GM12875 (cell line): ENCODE data around the gene PRKAG2.
A peak's percentile ranks its signal among the peaks of the same experiment; 100 is the strongest.

Source experiments
- H3K4me3 ChIP-seq: one replicate; pipeline ENCODE4 v1.5.1; 2011; ENCODE audit warnings: low read depth, low read length, control low read depth
- TF ChIP-seq, protein P1 (sequence below): IDR thresholded peaks from 2 replicates; pipeline ENCODE4 v1.5.1; 2011; ENCODE audit warnings: low read depth, mild to moderate bottlenecking, control low read depth, inconsistent platforms, low read length, moderate library complexity, borderline replicate concordance; ENCODE audit not compliant: insufficient read depth

PRKAG2 gene

DNA sequence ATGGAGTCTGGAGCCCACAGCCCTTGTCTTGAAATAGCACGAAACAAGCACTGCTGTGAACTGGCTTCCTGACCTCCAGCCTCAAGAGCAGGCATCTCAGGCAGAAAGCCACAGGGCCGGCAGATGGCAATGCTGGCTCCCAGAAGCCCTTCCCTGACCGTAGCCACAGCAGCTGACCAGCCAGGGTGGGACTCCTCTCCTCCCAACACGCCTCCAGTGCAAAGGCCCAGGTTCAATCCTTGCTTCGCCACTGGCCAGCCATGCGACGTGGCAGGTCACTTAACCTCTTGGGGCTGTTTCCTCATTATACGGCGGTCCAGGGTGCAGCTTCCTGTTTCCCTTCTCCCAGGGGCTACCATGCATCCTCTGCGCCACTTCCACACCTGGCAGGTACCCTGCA lies 12.8 kb downstream of the PRKAG2 start:
- no peak overlapping the region for H3K4me3 ChIP-seq
- TF ChIP-seq, protein P1, sequence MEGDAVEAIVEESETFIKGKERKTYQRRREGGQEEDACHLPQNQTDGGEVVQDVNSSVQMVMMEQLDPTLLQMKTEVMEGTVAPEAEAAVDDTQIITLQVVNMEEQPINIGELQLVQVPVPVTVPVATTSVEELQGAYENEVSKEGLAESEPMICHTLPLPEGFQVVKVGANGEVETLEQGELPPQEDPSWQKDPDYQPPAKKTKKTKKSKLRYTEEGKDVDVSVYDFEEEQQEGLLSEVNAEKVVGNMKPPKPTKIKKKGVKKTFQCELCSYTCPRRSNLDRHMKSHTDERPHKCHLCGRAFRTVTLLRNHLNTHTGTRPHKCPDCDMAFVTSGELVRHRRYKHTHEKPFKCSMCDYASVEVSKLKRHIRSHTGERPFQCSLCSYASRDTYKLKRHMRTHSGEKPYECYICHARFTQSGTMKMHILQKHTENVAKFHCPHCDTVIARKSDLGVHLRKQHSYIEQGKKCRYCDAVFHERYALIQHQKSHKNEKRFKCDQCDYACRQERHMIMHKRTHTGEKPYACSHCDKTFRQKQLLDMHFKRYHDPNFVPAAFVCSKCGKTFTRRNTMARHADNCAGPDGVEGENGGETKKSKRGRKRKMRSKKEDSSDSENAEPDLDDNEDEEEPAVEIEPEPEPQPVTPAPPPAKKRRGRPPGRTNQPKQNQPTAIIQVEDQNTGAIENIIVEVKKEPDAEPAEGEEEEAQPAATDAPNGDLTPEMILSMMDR, result no peak

DNA sequence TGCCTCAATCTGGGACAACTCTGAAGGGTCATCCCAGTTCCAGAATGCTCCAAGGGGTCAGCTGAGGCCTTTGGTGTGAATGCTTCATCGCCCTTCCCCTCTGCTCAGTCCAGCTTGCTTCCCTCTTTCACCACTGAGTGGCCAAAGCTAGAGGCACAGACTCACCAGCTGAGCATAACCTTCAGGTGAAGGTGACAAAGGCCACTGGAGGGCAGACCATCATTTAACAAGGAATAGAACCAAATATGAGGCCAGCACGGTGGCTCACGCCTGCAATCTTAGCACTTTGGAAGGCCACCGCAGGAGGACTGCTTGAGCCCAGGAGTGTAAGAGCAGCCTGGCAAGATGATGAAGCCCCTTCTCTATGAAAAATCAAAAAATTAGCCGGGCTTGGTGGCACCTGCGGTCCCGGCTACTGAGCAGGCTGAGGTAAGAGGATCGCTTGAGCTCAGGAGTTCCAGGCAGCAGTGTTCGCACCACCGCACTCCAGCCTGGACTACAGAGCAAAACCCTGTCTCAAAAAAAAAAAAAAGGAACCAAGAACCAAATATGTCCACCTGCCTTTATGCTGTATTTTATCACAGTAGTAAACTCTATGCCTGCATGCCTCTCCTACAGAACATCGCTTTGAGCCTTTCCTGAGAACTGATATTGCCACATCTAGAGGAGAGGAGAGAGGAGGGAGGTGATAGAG lies 13.4 kb downstream of the PRKAG2 start:
- TF ChIP-seq, protein P1, result peak; percentile 14; the same call in 1 of the 2 replicates
- H3K4me3 ChIP-seq, result no peak overlapping the region

DNA sequence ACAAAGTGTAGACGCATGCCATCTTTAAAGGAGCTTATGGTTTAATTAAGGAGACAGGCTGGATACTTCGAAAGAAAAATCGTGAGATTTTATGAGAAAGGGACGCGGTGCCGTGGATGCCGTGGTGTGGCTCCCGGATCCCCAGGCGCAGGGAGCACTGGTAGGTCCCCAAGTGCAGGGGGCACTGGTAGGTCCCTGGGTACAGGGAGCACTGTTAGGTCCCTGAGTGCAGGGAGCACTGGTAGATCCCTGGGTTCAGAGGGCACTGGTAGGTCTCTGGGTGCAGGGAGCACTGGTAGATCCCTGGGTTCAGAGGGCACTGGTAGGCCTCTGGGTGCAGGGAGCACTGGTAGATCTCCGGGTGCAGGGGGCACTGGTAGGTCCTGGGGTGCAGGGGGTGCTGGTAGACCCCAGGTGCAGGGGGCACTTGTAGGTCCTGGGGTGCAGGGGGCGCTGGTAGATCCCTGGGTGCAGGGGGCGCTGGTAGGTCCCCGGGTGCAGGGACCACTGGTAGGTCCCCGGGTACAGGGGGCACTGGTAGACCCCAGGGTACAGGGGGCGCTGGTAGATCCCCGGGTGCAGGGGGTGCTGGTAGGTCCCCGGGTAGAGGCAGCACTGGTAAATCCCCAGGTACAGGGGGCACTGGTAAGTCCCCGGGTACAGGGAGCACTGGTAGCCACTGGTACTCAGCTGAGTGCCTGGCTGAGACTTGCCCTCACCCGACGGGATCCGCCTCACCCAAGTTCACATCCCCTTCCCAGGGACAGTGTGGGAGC lies 14.1 kb downstream of the PRKAG2 start:
- H3K4me3 ChIP-seq, result no peak overlapping the region
- TF ChIP-seq, protein P1, result no peak

DNA sequence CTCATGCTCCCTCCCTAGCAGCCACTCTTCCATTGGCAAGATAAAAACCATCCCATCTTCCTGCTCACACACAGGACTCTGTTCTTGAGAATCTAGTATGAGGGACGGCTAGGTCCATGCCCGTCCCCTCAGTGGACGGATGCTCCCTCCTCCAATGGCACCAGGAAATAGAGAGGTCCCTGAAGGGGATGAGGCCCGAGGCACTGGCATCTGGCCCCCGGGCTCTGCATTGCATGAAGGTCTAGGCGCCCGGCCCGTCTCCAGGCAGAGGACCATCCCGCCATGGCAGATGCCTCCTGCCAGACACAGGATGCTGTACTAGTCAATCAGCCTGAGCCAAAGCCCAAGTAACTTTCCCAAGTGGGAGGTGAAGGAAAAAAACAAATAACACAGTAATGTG lies 15.0 kb downstream of the PRKAG2 start:
- TF ChIP-seq, protein P1, result no peak
- H3K4me3 ChIP-seq, result no peak overlapping the region

DNA sequence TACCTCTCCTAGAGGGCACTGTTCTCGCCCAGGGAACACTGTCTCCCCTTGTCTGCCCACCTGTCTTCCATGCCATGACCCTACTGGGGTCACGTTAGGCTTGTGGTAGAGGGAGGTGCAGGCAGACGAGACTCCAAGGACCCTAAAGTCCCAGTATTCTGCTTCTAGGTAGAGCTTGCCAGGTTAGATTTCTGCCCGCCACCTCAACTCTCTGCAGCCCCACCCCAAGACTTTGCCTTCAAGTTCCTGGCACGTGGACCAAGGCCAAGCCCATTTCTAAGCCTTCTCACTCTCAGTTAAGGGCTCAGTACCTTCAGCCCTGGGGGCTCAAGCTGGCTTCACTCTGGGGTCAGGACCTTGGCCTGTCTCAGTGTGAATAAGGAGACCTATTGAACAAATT lies 16.1 kb downstream of the PRKAG2 start:
- H3K4me3 ChIP-seq, result no peak overlapping the region
- TF ChIP-seq, protein P1, result no peak

DNA sequence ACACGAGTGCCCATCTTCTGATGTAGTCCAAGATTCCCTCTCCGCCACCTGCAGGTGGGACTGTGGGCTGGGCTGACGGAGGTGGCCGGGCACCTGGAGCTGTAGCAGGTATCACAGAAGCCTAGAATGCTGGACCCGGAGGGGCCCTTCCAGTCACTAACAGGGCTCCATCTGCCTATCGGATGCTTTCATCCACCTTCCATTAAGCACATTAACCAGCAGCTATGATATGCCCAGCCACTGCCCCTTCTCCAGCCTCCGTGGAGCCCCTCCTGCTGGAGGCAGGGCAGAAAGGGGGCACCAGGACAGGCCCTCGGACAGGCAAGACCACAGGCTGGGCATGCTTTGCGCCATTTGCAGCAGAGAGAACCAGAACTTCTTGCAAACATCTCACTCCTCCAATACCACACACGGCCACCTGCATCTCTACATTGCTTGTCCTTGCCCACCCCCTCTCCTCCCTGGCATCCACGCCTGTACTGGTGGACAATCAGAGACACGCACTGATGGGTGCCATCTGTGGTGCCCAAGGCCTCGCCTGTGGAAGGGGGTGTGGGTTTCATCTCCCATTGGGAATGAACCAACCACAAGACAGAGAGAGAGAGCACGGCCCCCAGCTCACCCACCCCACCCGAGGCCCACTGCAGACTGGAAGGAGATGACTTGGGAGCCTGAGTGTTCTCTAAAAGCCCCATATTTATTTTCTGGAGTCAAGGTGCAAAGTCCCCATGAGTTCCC lies 16.8 kb downstream of the PRKAG2 start:
- no peak overlapping the region for H3K4me3 ChIP-seq
- TF ChIP-seq, protein P1, result no peak
